ENCODE measurements around the gene ZNF581.

Gene ZNF581

DNA sequence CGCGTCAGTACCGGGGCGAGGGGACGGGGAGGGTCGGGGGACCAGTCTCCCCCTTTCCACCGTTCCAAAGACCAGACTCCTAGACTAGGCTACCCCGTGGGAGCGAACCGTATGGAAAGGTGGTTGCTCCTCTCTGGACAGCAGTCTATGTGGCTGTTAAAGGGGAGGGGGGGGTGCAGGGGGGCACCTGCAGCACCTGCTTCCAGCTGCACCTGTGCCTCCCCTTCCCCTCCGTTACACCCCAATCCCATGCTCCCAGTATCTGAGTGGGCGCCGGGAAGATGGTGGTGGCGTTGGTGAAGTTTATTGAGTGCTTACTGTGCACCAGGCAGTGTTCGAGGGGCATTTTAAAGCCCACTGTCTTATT lies 42.8 kb upstream of the ZNF581 start:
- Histone ChIP-seq H3K4me3 (ENCODE audit: low read length) (peak overlapping the region; percentile 80), H3K27ac (ENCODE audit: low read length) (peak overlapping the region; percentile 85), H3K4me2 (ENCODE audit: low read length) (peak overlapping the region; percentile 99), H3K9me3 (ENCODE audit: insufficient read depth, low read length) (no peaks in the 10 kb centered on the region), H3K27me3 (ENCODE audit: low read depth, low read length) (no peaks in the 10 kb centered on the region), H3K4me1 (ENCODE audit: low read length) (peaks cover 21% of the 10 kb centered on the region), H3K36me3 (replicated peaks; ENCODE audit: low read depth, low read length) (peaks cover 6% of the 10 kb centered on the region), H4K20me1 (ENCODE audit: insufficient read depth, low read length) (no peaks in the 10 kb centered on the region), H3K9ac (ENCODE audit: low read length) (peak overlapping the region; percentile 92), H3K79me2 (ENCODE audit: low read length) (peaks cover 13% of the 10 kb centered on the region), H2AFZ (ENCODE audit: low read depth, low read length) (peak overlapping the region; percentile 24; the same call in 1 of the 2 replicates)
- TF ChIP-seq EZH2phosphoT487 (IDR thresholded peaks at IDR 0.05; ENCODE audit: low read depth), result no peak
- TF ChIP-seq, protein P1, sequence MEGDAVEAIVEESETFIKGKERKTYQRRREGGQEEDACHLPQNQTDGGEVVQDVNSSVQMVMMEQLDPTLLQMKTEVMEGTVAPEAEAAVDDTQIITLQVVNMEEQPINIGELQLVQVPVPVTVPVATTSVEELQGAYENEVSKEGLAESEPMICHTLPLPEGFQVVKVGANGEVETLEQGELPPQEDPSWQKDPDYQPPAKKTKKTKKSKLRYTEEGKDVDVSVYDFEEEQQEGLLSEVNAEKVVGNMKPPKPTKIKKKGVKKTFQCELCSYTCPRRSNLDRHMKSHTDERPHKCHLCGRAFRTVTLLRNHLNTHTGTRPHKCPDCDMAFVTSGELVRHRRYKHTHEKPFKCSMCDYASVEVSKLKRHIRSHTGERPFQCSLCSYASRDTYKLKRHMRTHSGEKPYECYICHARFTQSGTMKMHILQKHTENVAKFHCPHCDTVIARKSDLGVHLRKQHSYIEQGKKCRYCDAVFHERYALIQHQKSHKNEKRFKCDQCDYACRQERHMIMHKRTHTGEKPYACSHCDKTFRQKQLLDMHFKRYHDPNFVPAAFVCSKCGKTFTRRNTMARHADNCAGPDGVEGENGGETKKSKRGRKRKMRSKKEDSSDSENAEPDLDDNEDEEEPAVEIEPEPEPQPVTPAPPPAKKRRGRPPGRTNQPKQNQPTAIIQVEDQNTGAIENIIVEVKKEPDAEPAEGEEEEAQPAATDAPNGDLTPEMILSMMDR (IDR thresholded peaks at IDR 0.05; ENCODE audit: low read depth, low read length), result no peak

DNA sequence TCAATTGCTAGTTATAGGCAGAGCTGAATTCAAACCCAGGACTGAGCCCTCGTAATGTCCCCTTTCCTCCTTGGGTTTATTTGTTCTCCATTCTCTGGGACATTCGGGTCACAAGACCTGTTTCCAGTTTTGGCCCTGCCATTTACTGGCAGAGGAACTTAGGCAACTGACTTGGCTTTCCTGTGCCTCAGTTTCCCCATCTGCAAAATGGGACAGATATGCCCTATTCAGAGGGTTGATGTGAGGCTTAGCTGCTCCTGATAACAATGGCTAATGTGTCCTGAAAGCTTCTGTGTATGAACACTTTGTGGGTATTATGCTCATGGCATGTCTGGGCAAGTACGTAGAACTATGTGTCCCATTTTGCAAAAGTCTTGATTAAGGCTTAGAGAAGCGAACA lies 42.4 kb upstream of the ZNF581 start:
- TF ChIP-seq, protein P1 (IDR thresholded peaks at IDR 0.05; ENCODE audit: low read depth, low read length), result no peak
- TF ChIP-seq EZH2phosphoT487 (IDR thresholded peaks at IDR 0.05; ENCODE audit: low read depth), result no peak
- H3K79me2 ChIP-seq (ENCODE audit: low read length), result peaks cover 17% of the 10 kb centered on the region
- H3K4me3 ChIP-seq (ENCODE audit: low read length), result peak overlapping the region; percentile 80
- H3K9me3 ChIP-seq (ENCODE audit: insufficient read depth, low read length), result no peaks in the 10 kb centered on the region
- peaks cover 2% of the 10 kb centered on the region for H3K36me3 ChIP-seq (replicated peaks; ENCODE audit: low read depth, low read length)
- H3K27ac ChIP-seq (ENCODE audit: low read length), result peak overlapping the region; percentile 85
- no peaks in the 10 kb centered on the region for H4K20me1 ChIP-seq (ENCODE audit: insufficient read depth, low read length)
- H3K27me3 ChIP-seq (ENCODE audit: low read depth, low read length), result no peaks in the 10 kb centered on the region
- no peak overlapping the region for H2AFZ ChIP-seq (ENCODE audit: low read depth, low read length)
- H3K4me1 ChIP-seq (ENCODE audit: low read length), result peaks cover 21% of the 10 kb centered on the region
- peak overlapping the region; percentile 99 for H3K4me2 ChIP-seq (ENCODE audit: low read length)
- H3K9ac ChIP-seq (ENCODE audit: low read length), result peak overlapping the region; percentile 92

DNA sequence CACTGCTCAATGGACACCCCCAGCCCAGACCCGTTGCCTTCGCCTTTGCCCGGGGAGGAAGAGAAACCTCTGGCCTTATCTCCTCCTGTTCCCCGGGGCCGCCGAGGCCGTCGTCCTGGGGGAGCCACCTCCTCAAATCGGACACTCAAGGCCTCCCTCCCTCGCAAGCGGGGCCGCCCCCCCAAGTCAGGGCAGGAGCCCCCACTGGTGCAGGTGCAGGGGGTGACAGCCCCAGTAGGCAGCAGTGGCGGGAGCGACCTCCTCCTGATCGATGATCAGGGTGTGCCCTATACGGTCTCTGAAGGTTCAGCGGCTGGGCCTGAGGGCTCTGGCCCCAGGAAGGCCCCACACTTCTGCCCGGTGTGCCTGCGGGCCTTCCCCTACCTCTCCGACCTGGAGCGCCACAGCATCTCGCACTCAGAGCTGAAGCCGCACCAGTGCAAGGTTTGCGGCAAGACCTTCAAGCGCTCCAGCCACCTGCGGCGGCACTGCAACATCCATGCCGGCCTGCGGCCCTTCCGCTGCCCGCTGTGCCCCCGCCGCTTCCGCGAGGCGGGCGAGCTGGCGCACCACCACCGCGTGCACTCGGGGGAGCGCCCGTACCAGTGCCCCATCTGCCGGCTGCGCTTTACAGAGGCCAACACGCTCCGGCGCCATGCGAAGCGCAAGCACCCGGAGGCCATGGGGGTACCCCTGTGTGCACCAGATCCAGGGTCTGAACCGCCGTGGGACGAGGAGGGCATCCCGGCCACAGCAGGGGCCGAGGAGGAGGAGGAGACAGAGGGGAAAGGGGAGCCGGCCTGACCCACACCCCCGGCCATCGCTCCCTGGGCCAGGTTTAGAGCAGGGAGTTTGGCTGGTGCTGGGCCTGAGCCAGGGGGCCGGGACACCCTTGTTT lies 41.1 kb upstream of the ZNF581 start:
- Histone ChIP-seq H3K27me3 (ENCODE audit: low read depth, low read length) (no peaks in the 10 kb centered on the region), H3K79me2 (ENCODE audit: low read length) (peaks cover 30% of the 10 kb centered on the region), H4K20me1 (ENCODE audit: insufficient read depth, low read length) (no peaks in the 10 kb centered on the region), H3K9ac (ENCODE audit: low read length) (no peak overlapping the region), H3K9me3 (ENCODE audit: insufficient read depth, low read length) (no peaks in the 10 kb centered on the region), H3K4me1 (ENCODE audit: low read length) (peaks cover 30% of the 10 kb centered on the region), H3K4me2 (ENCODE audit: low read length) (no peak overlapping the region), H2AFZ (ENCODE audit: low read depth, low read length) (no peak overlapping the region), H3K4me3 (ENCODE audit: low read length) (no peak overlapping the region), H3K27ac (ENCODE audit: low read length) (no peak overlapping the region), H3K36me3 (replicated peaks; ENCODE audit: low read depth, low read length) (peaks cover 8% of the 10 kb centered on the region)
- TF ChIP-seq, protein P1 (IDR thresholded peaks at IDR 0.05; ENCODE audit: low read depth, low read length), result no peak
- TF ChIP-seq EZH2phosphoT487 (IDR thresholded peaks at IDR 0.05; ENCODE audit: low read depth), result no peak

DNA sequence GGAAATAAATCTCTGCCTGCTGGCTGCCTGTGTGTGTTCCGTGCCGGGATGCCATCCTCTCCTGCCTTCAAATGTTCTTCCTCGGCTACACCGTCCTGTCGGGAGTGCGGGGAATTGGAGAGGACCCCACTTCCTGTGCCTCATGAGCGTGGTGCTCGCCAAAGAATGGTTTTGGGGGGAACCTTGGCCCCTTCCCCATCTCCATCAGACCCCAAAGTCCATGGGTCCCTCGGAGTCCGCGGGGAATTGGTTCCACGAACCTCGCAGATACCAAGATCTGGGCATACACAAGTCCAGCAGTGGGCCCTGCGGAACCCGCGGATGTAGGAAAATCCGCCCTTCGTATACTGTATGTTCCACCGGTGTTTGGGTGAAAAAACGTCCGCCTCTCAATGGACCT lies 40.3 kb upstream of the ZNF581 start:
- no peak overlapping the region for H3K27ac ChIP-seq (ENCODE audit: low read length)
- TF ChIP-seq, protein P1 (IDR thresholded peaks at IDR 0.05; ENCODE audit: low read depth, low read length), result no peak
- TF ChIP-seq EZH2phosphoT487 (IDR thresholded peaks at IDR 0.05; ENCODE audit: low read depth), result no peak
- H3K36me3 ChIP-seq (replicated peaks; ENCODE audit: low read depth, low read length), result peaks cover 13% of the 10 kb centered on the region
- H3K9ac ChIP-seq (ENCODE audit: low read length), result no peak overlapping the region
- no peaks in the 10 kb centered on the region for H4K20me1 ChIP-seq (ENCODE audit: insufficient read depth, low read length)
- H3K79me2 ChIP-seq (ENCODE audit: low read length), result peaks cover 36% of the 10 kb centered on the region
- H3K4me1 ChIP-seq (ENCODE audit: low read length), result peaks cover 30% of the 10 kb centered on the region
- H2AFZ ChIP-seq (ENCODE audit: low read depth, low read length), result no peak overlapping the region
- no peak overlapping the region for H3K4me2 ChIP-seq (ENCODE audit: low read length)
- H3K27me3 ChIP-seq (ENCODE audit: low read depth, low read length), result no peaks in the 10 kb centered on the region
- no peaks in the 10 kb centered on the region for H3K9me3 ChIP-seq (ENCODE audit: insufficient read depth, low read length)
- no peak overlapping the region for H3K4me3 ChIP-seq (ENCODE audit: low read length)

Measured in OCI-LY3 (cell line).